Psoas muscle (tissue), 8 donors: ENCODE data around the gene FBLL1. TPM values are rescaled to one million over a fixed set of nuclear protein-coding genes. Genes with fewer than 3 reads are reported as not detected.
A peak's percentile ranks its signal among the peaks of the same experiment; 100 is the strongest.

Experiments
- ATAC-seq, 4 donors: fragments of 200-7000 bp; cut with Tn5 transposase; one replicate each; pipeline ENCODE4 v1.9.1; 2020; ENCODE audit warnings: moderate library complexity in 3 of 4, mild to moderate bottlenecking in 2 of 4
- DNase-seq, 2 donors: peaks; one replicate each; pipeline ENCODE4 v3.0.0-alpha.2; 2020
- H3K27ac ChIP-seq: fragments of 200-600 bp; one replicate; pipeline ENCODE4 v1.8.0; 2022
- H3K27me3 ChIP-seq, 3 donors: fragments of 200-600 bp in 1 of 3; one replicate each; pipeline versions ENCODE4 v1.6.1 to v1.8.0; 2013 to 2022; ENCODE audit warnings: low read length in 2 of 3, mild to moderate bottlenecking in 2 of 3, moderate library complexity in 1 of 3; ENCODE audit not compliant: insufficient read depth in 3 of 3
- H3K36me3 ChIP-seq, 2 donors: fragments of 200-600 bp in 1 of 2; one replicate each; pipeline versions ENCODE4 v1.6.1 to v1.8.0; 2013 to 2022; ENCODE audit warnings: low read depth in 1 of 2, mild to moderate bottlenecking in 1 of 2, moderate library complexity in 1 of 2; ENCODE audit not compliant: insufficient read depth in 1 of 2
- H3K4me1 ChIP-seq: fragments of 200-600 bp; one replicate; pipeline ENCODE4 v1.8.0; 2022
- H3K4me3 ChIP-seq: fragments of 200-600 bp; one replicate; pipeline ENCODE4 v1.8.0; 2022; ENCODE audit warnings: mild to moderate bottlenecking
- H3K9me3 ChIP-seq: fragments of 200-600 bp; one replicate; pipeline ENCODE4 v1.8.0; 2022
- CTCF ChIP-seq: fragments of 200-600 bp; IDR thresholded peaks from one replicate; pipeline ENCODE4 v1.8.0; 2022; ENCODE audit warnings: antibody characterized with exemption
- WGBS, 3 donors: extraction: QIAGEN DNeasy Blood & Tissue Kit; methylation state at CpG; one replicate each; pipeline versions ENCODE4 v1.1.6 to v1.1.7; 2013; 5-methylcytosine and 5-hydroxymethylcytosine counted together
- intact Hi-C, 2 donors: fragments of 100-400 bp; cut with DNase I; formaldehyde crosslinking; loops; one replicate each; pipeline versions ENCODE4 v1.11.0 to v1.14.2; 2022
- long read RNA-seq, 2 donors: library from polyadenylated mRNA; unstranded; transcript quantifications; one replicate each; pipeline ENCODE4 v2.0.0, GENCODE V29; 2021
- polyA plus RNA-seq, 3 donors: library from polyadenylated mRNA; stranded (reverse); fragments of 200-250 nt; gene quantifications; one replicate each; pipeline ENCODE4 v1.2.3, GENCODE V29; 2013
- total RNA-seq, 4 donors: library from RNA; stranded (reverse); fragmentation: NEBNext Ultra II Directional in 2 of 4; extraction: Animal tissue kit (Norgen Biotek cat#: 25700) in 2 of 4; gene quantifications; one replicate each; pipeline versions ENCODE4 v1.2.1 to v1.2.4, GENCODE V29; 2021 to 2023
- donor health status: healthy with polysubstance abuse.
- donor health status: DM: no; HTN: no; CAD: no; lungs with moderate emphysema.
- donor health status: Bipolar disorder and iron deficiency.
- donor health status: healthy.
- donor health status: DM: yes; HTN: yes; CAD: no.
- donor health status: DM: no; HTN: no; CAD: no.
- donor health status: DM: no; HTN: no; CAD: no.
- donor health status: DM: yes; HTN: yes; CAD: no.

Gene FBLL1
- total RNA-seq = under 1 TPM in 1 of 4 donors, not detected in 3; 0.20 TPM
- under 1 TPM in 2 of 3 donors, not detected in 1; 0.05 to 0.21 TPM for polyA plus RNA-seq
- long read RNA-seq, donor 1 = 0 reads
- long read RNA-seq, donor 2, partial matches to known transcripts = 0 of 1 reads
- long read RNA-seq, donor 2, other reads (novel, unspliced or antisense) = 0 of 1 reads

DNA sequence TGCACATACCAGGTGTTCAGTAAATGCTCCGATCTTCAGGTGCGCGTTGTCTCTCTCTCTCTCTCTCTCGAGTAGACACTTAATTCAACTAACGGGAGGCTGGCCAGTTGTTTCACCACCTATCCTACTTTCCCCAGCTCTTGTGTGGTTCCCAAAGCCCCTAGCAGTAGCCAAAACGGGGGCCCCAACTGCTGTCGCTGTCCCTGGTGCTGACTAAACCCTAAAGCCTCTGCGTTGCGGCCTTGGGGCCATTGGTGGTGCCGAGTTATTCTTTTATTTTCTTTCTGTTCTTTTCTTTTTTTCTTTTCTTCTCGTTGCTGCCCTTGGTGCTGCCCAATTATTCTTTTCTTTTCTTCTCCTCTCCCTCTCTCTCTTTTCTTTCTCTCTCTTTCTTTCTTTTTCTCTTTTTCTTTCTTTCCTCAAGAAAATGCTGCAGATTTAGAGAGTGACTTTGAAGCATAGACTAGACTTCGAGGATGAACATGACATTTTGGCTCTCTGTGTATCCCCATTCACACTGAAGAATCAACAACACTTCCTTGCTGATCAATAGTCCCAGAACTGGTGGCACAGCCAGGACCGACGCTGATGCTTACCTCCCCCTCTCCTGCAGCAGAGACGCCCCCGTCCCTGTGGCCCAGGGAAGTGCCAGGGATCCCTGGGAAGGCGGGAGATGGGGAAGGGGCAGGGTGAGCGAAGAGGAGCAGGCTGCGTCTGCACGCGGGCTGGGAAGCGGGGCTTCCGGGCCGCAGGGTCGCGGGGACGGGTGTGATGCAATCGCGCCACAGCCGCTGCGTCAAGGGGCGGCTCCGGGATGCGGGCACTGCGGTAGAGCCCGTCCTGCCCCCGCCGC lies at the start of gene FBLL1:
Gene FBLL1, plus strand, starts transcription at position 785 of the 853 bp plus-strand sequence. CDS start 200 bp downstream, outside the sequence.
- no peak for DNase-seq
- ATAC-seq = peak in 1 of 4 donors; percentile 32
- peaks cover 2 to 48% (median 17%) of the 10 kb centered on the region in 3 donors for H3K27me3 ChIP-seq
- 8 to 14% (median 12%) methylated on average over 23 to 38 of the region's 38 CpGs for WGBS, 3 donors
- H3K36me3 ChIP-seq = no peaks in the 10 kb centered on the region
- H3K4me1 ChIP-seq = no peaks in the 10 kb centered on the region
- H3K27ac ChIP-seq = no peak within 1 kb of the TSS
- intact Hi-C loops = no loop called here
- peak within 1 kb of the TSS; percentile 59 for H3K4me3 ChIP-seq
- no peaks in the 10 kb centered on the region for H3K9me3 ChIP-seq
- TF ChIP-seq CTCF = no peak

GRCh38 chr5:168480601-168481000 lies 48.5 kb upstream of the FBLL1 start:
- H3K27ac ChIP-seq = no peak overlapping the region
- peaks cover 0 to 2% (median 0%) of the 10 kb centered on the region in 3 donors for H3K27me3 ChIP-seq
- intact Hi-C loops = loop anchor here in 1 of 2 donors (10.0 kb wide), 1 partner anchor 1104 kb away; the partner anchor contains the start of gene SPDL1
- H3K36me3 ChIP-seq = no peaks in the 10 kb centered on the region
- H3K4me1 ChIP-seq = no peaks in the 10 kb centered on the region
- TF ChIP-seq CTCF = no peak
- no peak overlapping the region for H3K4me3 ChIP-seq
- no peaks in the 10 kb centered on the region for H3K9me3 ChIP-seq
- DNase-seq (no peak), ATAC-seq (no peak)
- WGBS, 3 donors = 78 to 82% (median 81%) methylated on average over 3 of the region's 3 CpGs

DNA sequence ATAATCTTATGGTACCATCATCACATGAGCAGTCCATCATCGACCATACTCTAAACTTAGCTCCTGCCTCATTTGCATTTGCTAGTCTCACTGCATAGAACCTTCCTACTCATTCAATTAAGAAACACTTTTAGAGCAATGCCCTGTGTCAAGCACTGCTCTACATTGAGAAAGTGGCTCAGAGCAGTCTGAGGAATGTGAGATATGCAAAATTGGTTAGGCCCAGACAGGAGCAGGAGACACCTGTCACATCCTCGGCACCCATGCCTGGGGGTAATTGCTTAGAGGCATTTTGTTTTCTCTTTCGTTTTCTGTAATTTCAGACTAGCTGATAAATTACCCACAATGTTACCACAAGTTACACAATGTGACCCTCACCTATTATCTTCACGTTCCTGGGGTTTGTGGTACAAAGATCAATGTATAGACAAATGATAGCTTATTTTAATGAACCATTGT lies 47.7 kb upstream of the FBLL1 start:
- no peaks in the 10 kb centered on the region for H3K9me3 ChIP-seq
- H3K4me1 ChIP-seq = no peaks in the 10 kb centered on the region
- DNase-seq = no peak
- H3K36me3 ChIP-seq = no peaks in the 10 kb centered on the region
- intact Hi-C loops = loop anchor here in 1 of 2 donors (10.0 kb wide), 1 partner anchor 1103 kb away; the partner anchor contains the start of gene SPDL1
- peaks cover 0 to 2% (median 0%) of the 10 kb centered on the region in 3 donors for H3K27me3 ChIP-seq
- 46 to 60% (median 55%) methylated on average over 4 of the region's 4 CpGs for WGBS, 3 donors
- no peak overlapping the region for H3K4me3 ChIP-seq
- no peak for TF ChIP-seq CTCF
- no peak overlapping the region for H3K27ac ChIP-seq
- ATAC-seq = no peak

DNA sequence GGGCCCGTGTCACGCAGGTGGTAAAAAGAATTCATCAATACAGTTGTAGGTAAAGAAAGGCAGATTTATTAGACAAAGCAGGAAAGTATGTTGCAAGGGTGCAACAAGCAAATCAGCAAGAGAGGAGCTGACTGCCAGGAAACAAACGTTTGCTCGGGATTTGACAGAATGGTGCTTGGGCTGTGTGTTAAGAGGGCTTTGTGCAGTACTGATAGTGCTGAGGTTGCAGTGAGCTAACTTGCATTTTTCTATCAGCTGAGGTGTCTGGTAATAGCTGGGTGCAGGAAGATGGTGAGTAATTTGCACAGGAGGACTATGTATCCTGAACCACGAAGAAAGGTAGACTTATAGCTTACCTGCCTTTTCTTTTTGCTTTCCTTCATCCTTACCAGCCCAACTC lies 46.7 kb upstream of the FBLL1 start:
- 63 to 73% (median 68%) methylated on average over 5 of the region's 5 CpGs for WGBS, 3 donors
- peaks cover 3% of the 10 kb centered on the region for H3K4me1 ChIP-seq
- H3K9me3 ChIP-seq = no peaks in the 10 kb centered on the region
- peaks cover 0 to 2% (median 0%) of the 10 kb centered on the region in 3 donors for H3K27me3 ChIP-seq
- no peak for TF ChIP-seq CTCF
- H3K36me3 ChIP-seq = no peaks in the 10 kb centered on the region
- no peak overlapping the region for H3K4me3 ChIP-seq
- no peak for DNase-seq
- H3K27ac ChIP-seq = no peak overlapping the region
- intact Hi-C loops = loop anchor here in 1 of 2 donors (10.0 kb wide), 1 partner anchor 1102 kb away; the partner anchor contains the start of gene SPDL1
- ATAC-seq = no peak
